ENCODE results near the gene SPACA6.

Gene SPACA6

DNA sequence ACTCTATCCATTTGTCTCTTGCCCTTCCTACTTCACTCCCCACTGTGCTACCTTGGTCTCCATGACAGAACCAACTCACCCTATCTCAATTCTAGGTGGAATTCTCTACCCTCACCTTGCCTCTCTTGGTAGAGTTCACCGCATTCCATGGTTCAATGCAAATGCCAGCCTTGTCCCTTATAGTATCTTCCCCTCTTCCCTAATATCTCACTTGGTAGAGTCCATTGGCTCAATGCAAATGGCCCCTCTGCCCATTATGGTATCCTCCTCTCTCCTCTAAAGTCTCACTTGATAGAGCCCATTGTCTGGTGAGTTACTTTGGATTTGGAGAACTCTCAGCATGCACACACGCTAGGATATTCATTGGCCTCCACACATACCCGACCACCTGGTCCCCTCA lies 22.7 kb downstream of the SPACA6 start:
- DNase-seq (ENCODE audit: low spot score) = no peak
- no peak for TF ChIP-seq CTCF (IDR thresholded peaks at IDR 0.05; ENCODE audit: extremely low read depth, insufficient read depth, missing control alignments)
- in situ Hi-C loops (cut with MboI; ENCODE audit: low pct_unique_long_range_greater_than_20kb, low sequenced_read_pairs, unreplicated experiment) = no loop called here

- no peak for DNase-seq (ENCODE audit: low spot score)
- no peak for TF ChIP-seq CTCF (IDR thresholded peaks at IDR 0.05; ENCODE audit: extremely low read depth, insufficient read depth, missing control alignments)
- in situ Hi-C loops (cut with MboI; ENCODE audit: low pct_unique_long_range_greater_than_20kb, low sequenced_read_pairs, unreplicated experiment) = no loop called here
Observed at GRCh38 chr19:51716925-51717324, 23.8 kb downstream of the SPACA6 start.

DNA sequence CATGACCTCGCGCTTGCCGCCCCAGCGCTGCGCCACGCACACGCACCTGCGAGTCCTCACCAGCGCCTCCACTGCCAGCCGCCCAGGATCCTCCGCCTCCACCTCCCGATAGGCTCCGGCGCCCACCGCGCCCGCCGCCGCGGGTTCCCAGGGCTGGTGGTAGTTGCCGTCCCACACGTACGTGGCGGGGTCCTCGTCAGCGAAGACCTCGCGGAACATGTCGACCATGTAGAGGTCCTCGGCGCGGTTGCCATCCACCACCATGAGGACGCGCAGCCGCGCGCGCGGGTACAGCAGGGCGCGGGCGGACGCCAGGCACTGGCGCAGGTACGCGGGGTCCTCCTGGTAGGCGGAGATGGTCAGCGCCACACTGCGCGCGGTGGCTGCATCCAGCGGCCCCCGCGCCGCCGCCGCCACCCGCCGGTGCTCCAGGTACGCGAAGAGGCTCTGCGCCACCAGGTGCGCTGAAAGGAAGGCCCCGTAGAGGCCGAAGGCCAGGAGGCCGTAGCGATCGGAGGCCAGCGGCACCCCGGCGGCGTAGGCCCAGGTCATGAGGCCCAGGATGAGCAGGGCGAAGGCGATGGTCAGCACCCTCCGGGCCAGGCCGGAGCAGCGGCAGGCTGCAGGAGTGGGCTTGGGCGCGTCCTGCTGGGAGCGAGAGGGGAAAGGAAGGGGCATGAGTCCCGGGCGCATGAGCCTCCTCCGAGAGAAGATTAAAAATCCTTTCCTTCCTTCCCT lies 26.3 kb downstream of the SPACA6 start:
- TF ChIP-seq CTCF (IDR thresholded peaks at IDR 0.05; ENCODE audit: extremely low read depth, insufficient read depth, missing control alignments) = no peak
- DNase-seq (ENCODE audit: low spot score) = no peak
- in situ Hi-C loops (cut with MboI; ENCODE audit: low pct_unique_long_range_greater_than_20kb, low sequenced_read_pairs, unreplicated experiment) = no loop called here

DNA sequence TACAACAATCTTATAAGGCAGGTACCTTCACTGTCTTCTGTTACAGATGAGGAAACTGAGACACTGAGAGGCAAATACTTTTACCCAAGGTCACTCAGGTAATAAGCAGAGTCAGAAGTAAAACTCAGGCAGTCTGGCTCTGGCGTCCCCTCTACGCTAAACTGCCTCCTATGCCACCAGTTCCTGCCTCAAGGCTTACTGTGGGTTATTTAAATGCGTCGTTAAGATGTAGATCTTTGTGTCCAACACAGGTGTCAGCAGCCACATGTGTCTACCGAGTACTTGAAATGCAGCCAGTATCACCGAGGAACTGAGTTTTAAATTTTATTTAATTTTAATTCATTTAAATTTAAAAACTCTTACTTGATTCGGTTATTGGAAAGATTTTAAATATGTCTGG lies 28.8 kb downstream of the SPACA6 start:
- TF ChIP-seq CTCF (IDR thresholded peaks at IDR 0.05; ENCODE audit: extremely low read depth, insufficient read depth, missing control alignments) = no peak
- in situ Hi-C loops (cut with MboI; ENCODE audit: low pct_unique_long_range_greater_than_20kb, low sequenced_read_pairs, unreplicated experiment) = no loop called here

DNA sequence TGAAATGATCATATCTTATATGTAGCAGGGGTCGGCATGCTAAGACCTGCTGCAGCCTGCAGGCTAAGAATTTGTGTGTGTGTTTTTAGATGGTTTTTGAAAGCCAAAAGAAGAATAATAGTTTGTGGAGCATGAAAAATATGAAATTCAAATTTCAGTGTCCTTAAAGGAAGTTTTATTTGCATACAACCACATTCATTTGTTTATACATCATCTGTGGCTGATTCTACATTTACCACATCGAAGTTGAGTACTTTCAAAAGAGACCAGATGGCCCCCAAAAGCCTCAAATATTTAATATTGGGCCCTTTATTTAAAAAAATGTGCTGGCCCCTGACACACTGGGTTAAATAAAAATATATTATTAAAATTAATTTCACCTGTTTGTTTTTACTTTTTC lies 29.4 kb downstream of the SPACA6 start:
- no peak for DNase-seq (ENCODE audit: low spot score)
- in situ Hi-C loops (cut with MboI; ENCODE audit: low pct_unique_long_range_greater_than_20kb, low sequenced_read_pairs, unreplicated experiment) = no loop called here
- no peak for TF ChIP-seq CTCF (IDR thresholded peaks at IDR 0.05; ENCODE audit: extremely low read depth, insufficient read depth, missing control alignments)

More for the DNA sequence above, 28.8 kb downstream of the SPACA6 start:
- no peak for DNase-seq (ENCODE audit: low spot score)

DNA sequence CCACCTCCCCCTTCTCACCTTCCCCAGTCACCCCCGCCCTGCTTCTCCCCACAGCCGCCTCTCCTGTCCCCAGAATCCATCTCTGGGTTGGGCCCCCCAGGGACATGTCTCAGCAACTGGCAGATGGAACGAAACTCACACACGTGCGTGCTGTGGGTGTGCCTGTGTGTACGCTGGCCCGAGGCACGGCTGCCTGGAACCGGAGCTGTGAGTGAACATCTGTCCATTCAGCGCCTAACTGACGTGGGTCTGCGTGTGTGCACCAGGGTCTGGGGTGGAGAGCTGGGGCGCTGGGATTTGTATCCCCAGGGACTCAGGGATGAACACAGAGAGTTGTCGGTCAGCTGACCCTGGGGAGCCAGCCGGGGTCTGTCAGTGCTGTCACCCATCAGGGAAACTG lies 31.4 kb downstream of the SPACA6 start:
- DNase-seq (ENCODE audit: low spot score) = no peak
- no peak for TF ChIP-seq CTCF (IDR thresholded peaks at IDR 0.05; ENCODE audit: extremely low read depth, insufficient read depth, missing control alignments)
- in situ Hi-C loops (cut with MboI; ENCODE audit: low pct_unique_long_range_greater_than_20kb, low sequenced_read_pairs, unreplicated experiment) = no loop called here
